PFSK-1 (cell line): ENCODE measurements around the gene KBTBD4.

Experiments used
- FOXP2 ChIP-seq: optimal IDR thresholded peaks from 2 replicates; pipeline ENCODE3; 2011; ENCODE audit warnings: borderline replicate concordance, control low read depth, inconsistent platforms; ENCODE audit not compliant: insufficient read depth; ENCODE audit errors: extremely low read length, extremely low read depth
- POLR2AphosphoS5 ChIP-seq: IDR thresholded peaks from 2 replicates; pipeline ENCODE4 v1.6.1; 2012; ENCODE audit warnings: low read depth, mild to moderate bottlenecking, control low read depth, low read length, moderate library complexity
- SIN3A ChIP-seq: IDR thresholded peaks from 2 replicates; pipeline ENCODE4 v1.6.1; 2012; ENCODE audit warnings: mild to moderate bottlenecking, low read length, moderate library complexity, borderline replicate concordance; ENCODE audit not compliant: insufficient read depth
- TAF1 ChIP-seq: IDR thresholded peaks from 2 replicates; pipeline ENCODE4 v1.6.1; 2012; ENCODE audit warnings: low read length, control low read depth, borderline replicate concordance; ENCODE audit not compliant: insufficient read depth
- TF ChIP-seq, protein P1 (sequence below), 2 experiments: IDR thresholded peaks; 2 replicates each; pipeline versions ENCODE4 v1.6.1 to v1.8.0; 2011 to 2012; ENCODE audit warnings: low read depth in 2 of 2, low read length in 2 of 2, control low read depth in 1 of 2, inconsistent platforms in 1 of 2, mild to moderate bottlenecking in 1 of 2, moderate library complexity in 1 of 2; ENCODE audit not compliant: insufficient read depth in 1 of 2

The KBTBD4 gene

GRCh38 chr11:47560426-47560825 lies 18.3 kb downstream of the KBTBD4 start:
- TF ChIP-seq FOXP2, result no peak
- TF ChIP-seq, protein P1, sequence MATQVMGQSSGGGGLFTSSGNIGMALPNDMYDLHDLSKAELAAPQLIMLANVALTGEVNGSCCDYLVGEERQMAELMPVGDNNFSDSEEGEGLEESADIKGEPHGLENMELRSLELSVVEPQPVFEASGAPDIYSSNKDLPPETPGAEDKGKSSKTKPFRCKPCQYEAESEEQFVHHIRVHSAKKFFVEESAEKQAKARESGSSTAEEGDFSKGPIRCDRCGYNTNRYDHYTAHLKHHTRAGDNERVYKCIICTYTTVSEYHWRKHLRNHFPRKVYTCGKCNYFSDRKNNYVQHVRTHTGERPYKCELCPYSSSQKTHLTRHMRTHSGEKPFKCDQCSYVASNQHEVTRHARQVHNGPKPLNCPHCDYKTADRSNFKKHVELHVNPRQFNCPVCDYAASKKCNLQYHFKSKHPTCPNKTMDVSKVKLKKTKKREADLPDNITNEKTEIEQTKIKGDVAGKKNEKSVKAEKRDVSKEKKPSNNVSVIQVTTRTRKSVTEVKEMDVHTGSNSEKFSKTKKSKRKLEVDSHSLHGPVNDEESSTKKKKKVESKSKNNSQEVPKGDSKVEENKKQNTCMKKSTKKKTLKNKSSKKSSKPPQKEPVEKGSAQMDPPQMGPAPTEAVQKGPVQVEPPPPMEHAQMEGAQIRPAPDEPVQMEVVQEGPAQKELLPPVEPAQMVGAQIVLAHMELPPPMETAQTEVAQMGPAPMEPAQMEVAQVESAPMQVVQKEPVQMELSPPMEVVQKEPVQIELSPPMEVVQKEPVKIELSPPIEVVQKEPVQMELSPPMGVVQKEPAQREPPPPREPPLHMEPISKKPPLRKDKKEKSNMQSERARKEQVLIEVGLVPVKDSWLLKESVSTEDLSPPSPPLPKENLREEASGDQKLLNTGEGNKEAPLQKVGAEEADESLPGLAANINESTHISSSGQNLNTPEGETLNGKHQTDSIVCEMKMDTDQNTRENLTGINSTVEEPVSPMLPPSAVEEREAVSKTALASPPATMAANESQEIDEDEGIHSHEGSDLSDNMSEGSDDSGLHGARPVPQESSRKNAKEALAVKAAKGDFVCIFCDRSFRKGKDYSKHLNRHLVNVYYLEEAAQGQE (IDR thresholded peaks at IDR 0.05; ENCODE audit: insufficient read depth in 1 of 2, low read depth in 2 of 2, low read length in 2 of 2), result no peak
- TF ChIP-seq TAF1, result no peak
- no peak for TF ChIP-seq POLR2AphosphoS5
- TF ChIP-seq SIN3A, result no peak

GRCh38 chr11:47558695-47559094 lies 20.1 kb downstream of the KBTBD4 start:
- TF ChIP-seq TAF1 (no peak), POLR2AphosphoS5 (no peak), SIN3A (no peak), FOXP2 (no peak)
- TF ChIP-seq, protein P1 (IDR thresholded peaks at IDR 0.05; ENCODE audit: insufficient read depth in 1 of 2, low read depth in 2 of 2, low read length in 2 of 2), result no peak

DNA sequence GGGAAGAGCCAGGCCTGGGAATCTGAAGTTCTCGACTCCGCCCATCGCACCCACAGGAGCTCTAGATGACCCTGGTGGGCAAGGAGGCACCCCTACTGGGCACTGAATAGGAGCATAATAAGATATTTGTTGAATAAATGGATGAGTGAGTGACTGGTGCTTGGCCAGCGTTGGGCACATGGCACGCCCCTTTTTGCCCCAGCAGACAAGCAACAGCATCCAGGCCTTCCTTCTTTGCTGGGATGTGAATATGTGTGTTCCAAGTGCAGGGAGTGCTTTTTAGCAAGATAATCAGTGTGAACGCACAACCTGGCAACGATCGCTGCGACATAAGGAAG lies 25.4 kb downstream of the KBTBD4 start:
- no peak for TF ChIP-seq FOXP2

DNA sequence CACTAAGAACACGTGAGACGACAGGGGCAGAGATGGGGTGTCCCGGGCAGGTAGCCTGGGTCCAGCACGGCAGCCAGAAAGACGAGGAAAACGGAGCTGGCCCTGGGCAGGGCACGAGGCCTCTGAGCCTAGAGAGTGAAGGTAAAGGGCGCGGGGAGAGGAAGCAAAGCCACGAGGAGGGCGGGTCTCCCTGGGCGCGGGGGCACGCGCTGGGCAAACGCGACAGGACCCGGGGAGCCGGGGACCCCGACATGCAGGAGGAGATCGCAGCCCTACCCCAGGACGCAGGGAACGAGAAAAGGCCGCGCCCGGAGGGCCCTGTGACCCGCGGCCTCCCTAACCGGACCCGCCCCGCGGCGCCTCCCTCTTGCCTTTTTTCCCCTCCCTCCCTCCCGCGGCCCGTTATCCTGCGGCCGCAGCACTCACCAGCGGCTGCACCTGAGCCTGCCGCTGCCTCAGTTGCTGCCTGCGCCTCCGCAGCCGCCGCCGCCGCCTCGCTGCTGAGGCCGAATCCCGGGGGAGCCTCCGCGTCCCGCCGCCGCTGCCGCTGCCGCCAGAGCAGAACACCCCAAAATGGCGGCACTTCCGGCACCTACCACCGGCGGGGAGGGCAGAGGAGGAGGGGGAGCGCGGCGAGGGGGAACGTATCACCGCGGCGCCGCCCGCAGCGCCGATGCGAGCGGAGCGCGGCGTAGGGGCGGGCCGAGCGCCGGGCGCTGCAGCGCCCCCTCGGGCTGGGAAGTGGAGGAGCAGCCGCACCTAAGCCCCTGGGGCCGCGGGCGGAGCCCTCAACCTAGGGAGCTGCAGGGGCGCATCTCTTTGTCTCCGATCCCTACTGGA lies 26.0 kb downstream of the KBTBD4 start, which contains the start of gene CELF1:
Gene CELF1, minus strand, starts transcription at position 567 of the 840 bp plus-strand sequence. CDS start 53,609 bp downstream, outside the sequence.
- TF ChIP-seq FOXP2, result peak; percentile 87
- peak; percentile 37; the same call in 1 of the 2 replicates for TF ChIP-seq SIN3A
- peak; percentile 89 for TF ChIP-seq POLR2AphosphoS5
- peak; percentile 73 for TF ChIP-seq TAF1
- TF ChIP-seq, protein P1 (IDR thresholded peaks at IDR 0.05; ENCODE audit: insufficient read depth in 1 of 2, low read depth in 2 of 2, low read length in 2 of 2), result no peak

- TF ChIP-seq, protein P1 (IDR thresholded peaks at IDR 0.05; ENCODE audit: insufficient read depth in 1 of 2, low read depth in 2 of 2, low read length in 2 of 2), result no peak
- 0 out of 2 replicates have a peak, but pooled peaks have one; percentile 64 for TF ChIP-seq SIN3A
- no peak for TF ChIP-seq FOXP2
These were observed 26.7 kb downstream of the KBTBD4 start for GRCh38 chr11:47552056-47552565.
